EH (cell line): ENCODE results near the gene OR2A25.

Experiments
- DNase-seq: peaks from one replicate; pipeline ENCODE4 v3.0.0-alpha.2; 2015; ENCODE audit warnings: low read depth

Gene OR2A25

DNA sequence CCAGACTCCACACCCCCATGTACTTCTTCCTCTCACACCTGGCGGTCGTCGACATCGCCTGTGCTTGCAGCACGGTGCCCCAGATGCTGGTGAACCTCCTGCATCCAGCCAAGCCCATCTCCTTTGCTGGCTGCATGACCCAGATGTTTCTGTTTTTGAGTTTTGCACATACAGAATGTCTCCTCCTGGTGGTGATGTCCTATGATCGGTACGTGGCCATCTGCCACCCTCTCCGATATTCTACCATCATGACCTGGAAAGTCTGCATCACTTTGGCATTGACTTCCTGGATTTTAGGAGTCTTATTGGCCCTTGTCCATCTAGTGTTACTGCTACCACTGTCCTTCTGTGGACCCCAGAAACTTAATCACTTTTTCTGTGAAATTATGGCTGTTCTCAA lies 4.8 kb downstream of the OR2A25 start:
- no peak for DNase-seq

DNA sequence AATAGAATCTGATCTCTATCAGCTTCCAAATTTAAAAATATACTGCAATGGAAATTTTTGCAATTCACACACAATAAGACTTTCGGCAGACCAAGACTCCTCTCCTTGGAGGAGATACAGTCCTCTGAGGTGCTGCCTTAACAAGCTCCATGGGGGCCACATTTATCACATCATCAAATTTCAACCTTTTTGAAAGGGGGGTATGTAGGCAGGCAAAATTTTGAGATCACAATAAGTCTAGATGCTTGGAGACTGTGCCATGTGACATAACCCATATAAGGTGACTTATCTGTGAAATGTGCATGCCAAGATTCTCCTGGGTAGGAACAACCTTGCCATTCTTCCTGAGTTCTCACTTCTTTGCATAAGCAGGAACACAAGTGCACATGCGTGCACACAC lies 16.4 kb downstream of the OR2A25 start, which contains the start of gene OR2A12:
Gene OR2A12 (plus strand): TSS at position 301 of the 400 bp plus-strand sequence. CDS start 8,830 bp downstream, outside the sequence.
- no peak for DNase-seq

DNA sequence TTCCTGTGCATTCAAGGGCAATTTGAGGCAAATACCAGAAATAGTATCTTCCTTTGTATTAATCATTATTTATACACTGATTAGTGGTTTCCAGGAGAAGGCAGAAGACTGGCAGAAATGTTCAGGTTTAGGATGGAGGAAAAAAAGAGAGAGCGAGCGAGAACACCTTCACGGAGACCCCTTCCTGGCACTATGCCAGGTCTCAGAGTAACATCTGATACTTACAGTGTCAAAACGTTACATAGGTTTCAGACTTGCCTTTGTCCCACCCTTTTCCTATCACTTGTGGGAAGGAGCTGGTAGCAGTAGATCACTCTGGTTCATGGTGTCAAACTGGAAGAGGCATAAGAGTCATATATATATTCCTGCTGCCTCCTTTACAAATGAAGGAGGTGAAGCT lies 17.1 kb downstream of the OR2A25 start:
- no peak for DNase-seq

DNA sequence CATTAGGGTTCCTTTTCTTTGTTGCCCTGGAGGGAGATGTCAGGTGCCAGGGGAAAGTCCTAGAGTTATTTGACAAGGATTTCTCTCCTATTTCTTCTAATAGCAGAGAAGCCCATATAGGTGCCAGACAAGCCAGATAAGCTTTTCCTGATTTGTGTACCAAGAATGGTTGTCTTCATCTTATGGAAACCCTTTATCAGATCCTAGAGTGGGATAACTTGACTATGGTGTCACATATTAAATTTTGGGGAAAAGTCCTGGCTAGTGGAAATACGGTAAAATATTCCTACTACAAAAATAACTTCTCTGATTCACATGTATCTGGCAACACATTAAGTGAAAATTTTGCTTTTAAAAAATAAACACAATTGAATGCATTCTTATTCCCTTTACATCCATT lies 17.6 kb downstream of the OR2A25 start:
- DNase-seq = no peak

DNA sequence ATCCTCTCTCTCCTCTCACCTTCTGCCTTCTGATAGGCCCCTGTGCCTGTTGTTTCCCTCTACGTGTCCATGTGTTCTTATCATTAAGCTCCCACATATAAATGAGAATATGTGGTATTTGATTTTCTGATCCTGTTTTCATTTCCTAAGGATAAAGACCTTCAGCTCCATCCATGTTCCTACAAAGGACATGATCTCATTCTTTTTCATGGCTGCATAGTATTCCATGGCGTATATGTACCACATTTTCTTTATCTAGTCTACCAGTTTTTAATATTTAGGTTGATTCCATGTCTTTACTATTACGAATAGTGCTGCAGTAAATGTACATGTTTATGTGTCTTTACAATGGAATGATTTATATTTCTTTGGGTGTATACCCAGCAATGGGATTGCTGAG lies 21.1 kb downstream of the OR2A25 start:
- DNase-seq = no peak

DNA sequence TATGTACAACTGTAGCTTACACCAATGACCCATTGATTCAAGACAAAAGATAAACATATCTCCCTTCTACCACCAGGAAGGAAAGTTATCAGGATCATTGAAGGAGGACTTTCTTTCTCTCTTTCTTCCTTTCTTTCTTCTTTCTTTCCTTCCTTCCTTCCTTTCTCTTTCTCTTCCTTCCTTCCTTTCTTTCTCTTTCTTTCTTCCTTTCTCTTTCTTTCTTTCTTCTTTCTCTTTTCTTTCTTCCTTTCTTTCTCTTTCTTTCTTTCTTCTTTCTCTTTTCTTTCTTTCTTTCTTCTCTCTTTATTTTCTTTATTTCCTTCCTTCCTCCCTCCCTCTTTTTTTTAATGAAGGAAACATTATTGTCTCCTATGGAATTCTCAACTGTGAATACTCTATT lies 29.2 kb downstream of the OR2A25 start:
- no peak for DNase-seq

DNA sequence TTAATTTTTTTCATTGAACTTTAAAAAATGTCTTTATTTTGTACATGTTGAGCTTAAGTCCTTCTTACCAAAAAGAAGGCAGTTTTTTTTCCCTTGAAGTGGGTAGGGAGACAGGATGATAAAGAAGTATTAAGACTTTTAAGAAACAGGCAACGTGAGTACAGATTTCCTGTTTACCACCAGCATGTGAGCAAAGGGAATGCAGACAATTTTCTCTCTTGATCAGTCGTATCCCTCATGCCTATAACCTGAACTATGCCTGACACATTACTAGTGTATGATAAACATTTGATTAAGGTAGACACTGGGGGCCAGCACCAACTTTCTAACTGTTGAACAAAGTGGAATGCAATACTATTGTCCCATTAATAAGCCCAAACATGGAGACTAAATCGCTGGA lies 31.0 kb downstream of the OR2A25 start:
- DNase-seq = no peak

DNA sequence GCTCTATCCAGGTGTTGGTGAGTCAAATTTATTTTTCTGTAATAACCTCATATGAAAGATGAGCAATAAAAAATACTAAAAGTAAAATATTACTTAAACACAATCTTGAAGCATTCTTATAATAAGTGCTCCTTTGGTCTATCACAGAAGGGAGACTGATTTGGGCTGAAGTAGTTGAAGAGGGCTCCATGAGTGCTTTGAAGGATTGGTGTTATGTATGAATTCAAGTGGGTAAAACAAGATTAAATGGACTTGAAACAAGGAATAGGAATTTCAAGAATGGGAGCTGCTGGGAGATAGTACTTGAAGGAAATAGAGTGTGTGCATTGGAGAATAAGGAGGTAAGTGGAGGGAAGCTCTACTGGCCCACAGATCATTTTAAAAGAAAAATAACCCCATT lies 32.4 kb downstream of the OR2A25 start:
- no peak for DNase-seq

DNA sequence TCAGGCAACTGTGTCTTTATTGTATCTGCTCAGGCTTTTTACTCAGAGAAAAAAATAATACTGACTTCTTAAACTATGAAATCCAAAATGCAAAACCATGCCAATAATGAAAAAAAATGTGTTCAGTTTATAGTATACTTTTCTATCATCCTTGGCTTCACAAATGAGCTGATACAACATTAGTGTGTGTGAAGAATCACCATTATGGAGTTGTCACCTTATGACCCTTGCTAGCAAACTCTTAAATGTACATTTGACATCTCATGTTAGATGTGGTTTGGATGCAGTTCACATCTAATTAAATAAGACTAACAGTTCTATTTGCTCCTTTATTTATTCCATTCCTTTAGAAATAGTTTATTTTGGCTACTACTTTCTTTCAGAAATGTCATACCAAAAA lies 35.6 kb downstream of the OR2A25 start:
- no peak for DNase-seq

DNA sequence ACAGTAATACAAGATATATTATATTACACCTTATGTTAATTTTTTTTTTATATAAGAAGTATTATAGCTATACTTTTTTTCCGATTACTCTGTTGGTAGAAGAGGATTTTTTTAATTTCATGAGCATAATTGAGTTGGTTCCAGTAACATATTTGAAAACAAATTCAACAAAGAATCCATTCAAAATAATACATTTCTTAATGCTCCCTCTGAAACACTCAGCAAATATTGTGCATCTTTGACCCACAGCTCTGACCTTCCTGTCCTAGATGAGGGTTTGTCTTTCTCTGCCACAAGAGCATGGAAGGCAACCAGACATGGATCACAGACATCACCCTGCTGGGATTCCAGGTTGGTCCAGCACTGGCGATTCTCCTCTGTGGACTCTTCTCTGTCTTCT lies 39.7 kb downstream of the OR2A25 start, which contains the start of gene OR2A2:
Gene OR2A2 (plus strand): TSS at position 301 of the 400 bp plus-strand sequence. CDS start 0 bp downstream, at position 301.
- DNase-seq = no peak

DNA sequence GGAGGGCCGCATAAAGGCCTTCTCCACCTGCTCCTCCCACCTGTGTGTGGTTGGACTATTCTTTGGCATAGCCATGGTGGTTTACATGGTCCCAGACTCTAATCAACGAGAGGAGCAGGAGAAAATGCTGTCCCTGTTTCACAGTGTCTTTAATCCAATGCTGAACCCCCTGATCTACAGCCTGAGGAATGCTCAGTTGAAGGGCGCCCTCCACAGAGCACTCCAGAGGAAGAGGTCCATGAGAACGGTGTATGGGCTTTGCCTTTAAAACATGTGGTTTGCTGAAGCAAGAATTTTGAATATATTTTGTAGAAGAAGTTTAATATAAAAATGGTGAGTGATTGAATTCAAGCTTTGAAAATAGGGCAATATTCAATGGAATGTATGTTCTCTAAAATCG lies 40.7 kb downstream of the OR2A25 start:
- no peak for DNase-seq

DNA sequence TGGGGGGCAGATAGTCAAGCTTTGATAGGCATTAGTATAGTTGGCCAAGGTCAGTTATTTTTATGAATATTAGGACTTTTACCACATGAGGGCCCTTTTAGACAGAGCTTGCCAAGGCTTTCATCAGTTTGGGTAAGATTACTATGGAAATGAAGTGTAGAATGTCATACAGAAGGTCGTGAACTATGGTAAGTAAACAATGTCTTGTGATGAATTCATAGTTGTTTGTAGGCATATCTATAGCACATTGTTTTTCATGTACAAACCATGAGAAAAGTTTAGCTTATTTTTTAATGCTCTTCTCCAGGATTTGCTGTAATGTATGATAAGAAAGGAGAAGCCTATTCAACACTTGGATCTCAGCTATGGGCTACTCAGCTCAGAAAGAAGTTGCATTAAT lies 44.0 kb downstream of the OR2A25 start:
- no peak for DNase-seq

DNA sequence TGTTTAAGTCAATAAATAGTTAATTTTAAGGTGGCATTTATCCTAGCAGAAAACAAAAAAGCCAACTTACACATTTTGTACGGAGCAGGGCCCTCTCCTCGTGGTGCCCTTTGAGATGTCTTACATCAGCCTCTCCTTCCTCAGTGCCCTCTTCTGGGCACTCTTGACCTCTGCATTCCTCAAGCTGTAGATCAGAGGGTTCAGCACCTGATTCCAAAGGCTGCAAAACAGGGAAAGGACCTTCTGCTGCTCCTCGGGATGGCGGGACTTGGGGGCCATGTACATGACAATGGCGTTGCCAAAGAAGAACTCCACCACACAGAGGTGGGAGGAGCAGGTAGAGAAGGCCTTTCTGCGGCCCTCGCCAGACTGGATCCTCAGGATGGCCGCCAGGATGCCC lies 48.7 kb downstream of the OR2A25 start:
- no peak for DNase-seq

DNA sequence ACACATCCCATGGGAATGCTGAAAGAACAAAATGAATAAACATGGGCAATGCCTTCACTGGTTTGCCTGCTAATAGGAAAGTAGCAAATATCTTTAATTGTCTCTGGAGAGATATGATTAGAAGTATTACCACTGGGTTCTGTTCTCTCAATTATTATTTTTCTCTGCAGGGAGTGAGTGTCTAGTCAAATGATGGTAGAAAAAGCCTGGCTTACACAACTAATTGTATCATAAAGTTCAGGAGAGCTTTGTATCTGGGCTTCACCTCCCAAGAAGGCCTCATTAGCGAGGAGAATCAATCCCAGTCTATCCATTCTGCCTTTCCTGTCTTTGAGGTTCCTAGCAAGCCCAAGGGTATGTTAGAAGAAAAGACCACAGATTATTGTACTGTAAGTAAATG lies 53.3 kb downstream of the OR2A25 start, which contains the start of gene OR2A14:
Gene OR2A14 (plus strand): TSS at position 301 of the 400 bp plus-strand sequence. CDS start 5,937 bp downstream, outside the sequence.
- DNase-seq = no peak
